ENCODE data around the gene N4BP2L1. TPM values are rescaled to one million over a fixed set of nuclear protein-coding genes. Genes with fewer than 3 reads are reported as not detected.
A peak's percentile ranks its signal among the peaks of the same experiment; 100 is the strongest.

N4BP2L1 gene
- total RNA-seq (10 to 100 TPM in 3 of 6 donors, 1 to 10 TPM in 3; 5.3 to 18.0 (median 9.4) TPM), polyA plus RNA-seq (10 to 100 TPM; 18.4 to 22.4 TPM)

GRCh38 chr13:32427852-32428580 lies at the start of gene N4BP2L1:
Gene N4BP2L1, minus strand, starts transcription at chr13:32428130. Its CDS starts 48 bp downstream, at chr13:32428082.
- Histone ChIP-seq H3K9me3 (no peaks in the 10 kb centered on the region), H3K27ac (peak within 1 kb of the TSS; percentile 79 to 99 (median 90)), H3K4me3 (peak within 1 kb of the TSS; percentile 70 to 85 (median 82)), H3K36me3 (no peaks in the 10 kb centered on the region), H3K4me1 (peaks cover 0 to 9% (median 0%) of the 10 kb centered on the region in 3 donors), H3K27me3 (no peaks in the 10 kb centered on the region)
- intact Hi-C loops (cut with DNase I), result no loop called here
- ATAC-seq, result peak; percentile 79 to 88 (median 84)
- FAIRE-seq, result no peak
- TF ChIP-seq CTCF (IDR thresholded peaks at IDR 0.05), result no peak
- WGBS, 2 donors, result 0 to 1% methylated on average over 31 to 40 of the region's 40 CpGs
- peak; percentile 76 to 92 (median 86) for DNase-seq

GRCh38 chr13:32476892-32477291 lies 49.0 kb upstream of the N4BP2L1 start:
- Histone ChIP-seq H3K4me3 (no peak overlapping the region), H3K9me3 (no peaks in the 10 kb centered on the region), H3K27me3 (no peaks in the 10 kb centered on the region), H3K36me3 (no peaks in the 10 kb centered on the region), H3K4me1 (no peaks in the 10 kb centered on the region), H3K27ac (no peak overlapping the region)
- 94 to 96% methylated on average over 5 of the region's 5 CpGs for WGBS, 2 donors
- intact Hi-C loops (cut with DNase I), result no loop called here
- DNase-seq (no peak), FAIRE-seq (no peak), ATAC-seq (no peak)
- no peak for TF ChIP-seq CTCF (IDR thresholded peaks at IDR 0.05)

GRCh38 chr13:32476021-32476731 lies 48.2 kb upstream of the N4BP2L1 start:
- Histone ChIP-seq H3K36me3 (no peaks in the 10 kb centered on the region), H3K4me1 (no peaks in the 10 kb centered on the region), H3K27ac (no peak overlapping the region), H3K9me3 (no peaks in the 10 kb centered on the region), H3K27me3 (no peaks in the 10 kb centered on the region), H3K4me3 (no peak overlapping the region)
- DNase-seq (no peak), FAIRE-seq (no peak), ATAC-seq (no peak)
- 68 to 71% methylated on average over 2 of the region's 2 CpGs for WGBS, 2 donors
- TF ChIP-seq CTCF (IDR thresholded peaks at IDR 0.05), result no peak
- intact Hi-C loops (cut with DNase I), result no loop called here

GRCh38 chr13:32474999-32475792 lies 47.3 kb upstream of the N4BP2L1 start:
- no peaks in the 10 kb centered on the region for H3K36me3 ChIP-seq
- TF ChIP-seq CTCF (IDR thresholded peaks at IDR 0.05), result no peak
- H3K27me3 ChIP-seq, result no peaks in the 10 kb centered on the region
- ATAC-seq, result no peak
- H3K4me3 ChIP-seq, result no peak overlapping the region
- WGBS, 2 donors, result 71 to 72% methylated on average over 10 of the region's 10 CpGs
- no peak for FAIRE-seq
- intact Hi-C loops (cut with DNase I), result no loop called here
- H3K4me1 ChIP-seq, result no peaks in the 10 kb centered on the region
- H3K9me3 ChIP-seq, result no peaks in the 10 kb centered on the region
- no peak for DNase-seq
- H3K27ac ChIP-seq, result no peak overlapping the region

Data from pancreas (tissue), 10 donors.